ENCODE data around the gene RECQL5. TPM values are rescaled to one million over a fixed set of nuclear protein-coding genes. Genes with fewer than 3 reads are reported as not detected.

RECQL5 gene
- total and polyA plus RNA-seq, 4 donors = 16.4 to 32.5 (median 29.8) TPM

DNA sequence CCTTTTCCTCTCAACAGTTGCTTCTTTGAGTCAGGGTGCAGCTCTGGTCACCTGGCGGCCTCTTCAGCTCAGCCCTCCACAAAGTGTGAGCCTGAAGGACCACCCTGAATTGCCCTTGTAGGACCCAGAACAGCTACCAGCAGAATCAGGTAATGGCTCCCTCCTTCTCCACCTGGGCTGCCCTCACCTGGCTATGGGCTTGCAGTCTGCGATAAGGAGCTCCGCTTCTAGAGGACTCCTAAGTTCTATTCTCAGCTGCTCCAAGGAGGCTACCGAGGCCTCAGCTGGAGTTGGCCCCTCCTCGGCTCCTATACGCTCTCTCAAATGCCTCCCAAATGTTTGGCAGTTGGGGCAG, 20.3 kb downstream of the RECQL5 start:
- H3K27me3 ChIP-seq (ENCODE audit: control insufficient read depth in 3 of 3, insufficient read depth in 3 of 3, low read length in 2 of 3) = no peaks in the 10 kb centered on the region
- DNase-seq (no peak), ATAC-seq (ENCODE audit: insufficient read depth, low FRiP score) (no peak)
- no peaks in the 10 kb centered on the region for H3K9me3 ChIP-seq (ENCODE audit: control insufficient read depth in 4 of 4, insufficient read depth in 3 of 4, low read length in 3 of 4)
- TF ChIP-seq, protein P1, sequence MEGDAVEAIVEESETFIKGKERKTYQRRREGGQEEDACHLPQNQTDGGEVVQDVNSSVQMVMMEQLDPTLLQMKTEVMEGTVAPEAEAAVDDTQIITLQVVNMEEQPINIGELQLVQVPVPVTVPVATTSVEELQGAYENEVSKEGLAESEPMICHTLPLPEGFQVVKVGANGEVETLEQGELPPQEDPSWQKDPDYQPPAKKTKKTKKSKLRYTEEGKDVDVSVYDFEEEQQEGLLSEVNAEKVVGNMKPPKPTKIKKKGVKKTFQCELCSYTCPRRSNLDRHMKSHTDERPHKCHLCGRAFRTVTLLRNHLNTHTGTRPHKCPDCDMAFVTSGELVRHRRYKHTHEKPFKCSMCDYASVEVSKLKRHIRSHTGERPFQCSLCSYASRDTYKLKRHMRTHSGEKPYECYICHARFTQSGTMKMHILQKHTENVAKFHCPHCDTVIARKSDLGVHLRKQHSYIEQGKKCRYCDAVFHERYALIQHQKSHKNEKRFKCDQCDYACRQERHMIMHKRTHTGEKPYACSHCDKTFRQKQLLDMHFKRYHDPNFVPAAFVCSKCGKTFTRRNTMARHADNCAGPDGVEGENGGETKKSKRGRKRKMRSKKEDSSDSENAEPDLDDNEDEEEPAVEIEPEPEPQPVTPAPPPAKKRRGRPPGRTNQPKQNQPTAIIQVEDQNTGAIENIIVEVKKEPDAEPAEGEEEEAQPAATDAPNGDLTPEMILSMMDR (IDR thresholded peaks at IDR 0.05; ENCODE audit: control extremely low read depth, extremely low read depth) = no peak
- H3K4me1 ChIP-seq (ENCODE audit: control insufficient read depth in 5 of 5, insufficient read depth in 5 of 5, low read length in 5 of 5) = peaks cover 0 to 31% (median 12%) of the 10 kb centered on the region in 5 donors
- H3K4me3 ChIP-seq = no peak overlapping the region
- WGBS, 2 donors = 85 to 89% methylated on average over 6 of the region's 6 CpGs
- H3K27ac ChIP-seq (ENCODE audit: low read depth in 1 of 2, low read length in 1 of 2) = peak overlapping the region in 1 of 2 donors; percentile 98
- peak overlapping the region in 1 of 2 donors; percentile 26 for H3K9ac ChIP-seq (ENCODE audit: insufficient read depth in 1 of 2, low read length in 2 of 2)
- peaks cover 2 to 20% (median 6%) of the 10 kb centered on the region in 4 donors for H3K36me3 ChIP-seq (ENCODE audit: control insufficient read depth in 4 of 4, insufficient read depth in 4 of 4, low read length in 4 of 4)

DNA sequence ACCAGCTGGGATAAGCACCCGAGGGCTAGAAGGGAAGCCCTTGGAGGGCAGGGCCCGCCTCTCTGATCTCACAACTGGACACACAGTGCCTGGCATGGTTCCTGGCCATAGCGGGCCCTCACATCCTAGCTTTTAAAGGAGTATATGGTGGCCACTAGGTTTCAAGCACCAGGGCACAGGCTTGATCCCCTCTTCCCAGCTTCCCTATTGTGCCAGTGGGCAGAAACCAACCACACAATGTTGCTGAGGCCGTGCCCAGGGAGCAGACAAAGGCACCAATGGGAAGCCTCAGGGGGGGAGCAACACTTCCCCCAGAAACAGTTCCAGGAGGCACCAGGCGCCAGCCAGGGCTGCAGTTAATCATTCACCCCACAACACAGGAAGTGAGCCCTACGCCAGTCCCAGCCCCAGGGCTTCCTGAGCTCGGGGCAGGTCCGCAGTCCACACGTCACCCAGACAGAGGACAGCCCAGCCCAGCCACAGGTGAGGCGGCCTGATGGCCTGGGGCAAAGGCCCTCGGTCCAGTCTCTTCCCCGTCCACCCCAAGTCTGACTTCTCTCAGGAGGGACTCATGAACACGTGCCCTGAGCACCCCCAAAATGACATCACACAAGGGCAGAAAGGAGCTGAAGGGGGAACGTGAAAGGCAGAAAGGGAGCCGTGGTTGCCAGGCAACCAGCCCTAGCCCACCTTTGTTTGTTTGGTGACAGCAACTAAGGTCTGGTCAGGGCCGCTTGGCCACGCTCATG, 20.9 kb downstream of the RECQL5 start:
- peak overlapping the region; percentile 26 to 43 for H3K9ac ChIP-seq (ENCODE audit: insufficient read depth in 1 of 2, low read length in 2 of 2)
- TF ChIP-seq, protein P1 (IDR thresholded peaks at IDR 0.05; ENCODE audit: control extremely low read depth, extremely low read depth) = no peak
- WGBS, 2 donors = 37 to 41% methylated on average over 17 of the region's 17 CpGs
- no peaks in the 10 kb centered on the region for H3K9me3 ChIP-seq (ENCODE audit: control insufficient read depth in 4 of 4, insufficient read depth in 3 of 4, low read length in 3 of 4)
- peaks cover 0 to 37% (median 12%) of the 10 kb centered on the region in 5 donors for H3K4me1 ChIP-seq (ENCODE audit: control insufficient read depth in 5 of 5, insufficient read depth in 5 of 5, low read length in 5 of 5)
- H3K4me3 ChIP-seq = no peak overlapping the region
- H3K27me3 ChIP-seq (ENCODE audit: control insufficient read depth in 3 of 3, insufficient read depth in 3 of 3, low read length in 2 of 3) = no peaks in the 10 kb centered on the region
- peak; percentile 65 to 86 (median 81) for DNase-seq
- ATAC-seq (ENCODE audit: insufficient read depth, low FRiP score) = peak; percentile 88
- peaks cover 2 to 20% (median 6%) of the 10 kb centered on the region in 4 donors for H3K36me3 ChIP-seq (ENCODE audit: control insufficient read depth in 4 of 4, insufficient read depth in 4 of 4, low read length in 4 of 4)
- peak overlapping the region in 1 of 2 donors; percentile 98 for H3K27ac ChIP-seq (ENCODE audit: low read depth in 1 of 2, low read length in 1 of 2)

DNA sequence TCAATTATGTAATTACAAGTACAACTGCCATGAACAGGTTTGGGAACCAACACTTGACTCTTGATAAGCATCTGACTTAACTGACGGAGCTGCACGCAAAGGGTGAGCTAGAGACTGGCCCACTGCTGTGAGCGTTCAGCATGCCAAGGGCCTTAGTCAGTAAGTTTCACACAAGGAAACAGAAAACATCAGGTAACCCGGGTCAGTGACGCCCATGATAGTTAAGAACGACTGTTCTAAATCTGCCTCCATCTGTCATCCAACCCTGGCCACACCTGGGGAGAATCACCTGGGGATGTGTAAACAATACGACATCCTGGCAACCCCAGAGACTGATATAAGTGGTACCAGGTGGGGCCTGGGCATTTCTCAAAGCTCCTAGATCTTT, 21.5 kb downstream of the RECQL5 start:
- H3K27me3 ChIP-seq (ENCODE audit: control insufficient read depth in 3 of 3, insufficient read depth in 3 of 3, low read length in 2 of 3) = no peaks in the 10 kb centered on the region
- peak overlapping the region in 1 of 2 donors; percentile 98 for H3K27ac ChIP-seq (ENCODE audit: low read depth in 1 of 2, low read length in 1 of 2)
- H3K36me3 ChIP-seq (ENCODE audit: control insufficient read depth in 4 of 4, insufficient read depth in 4 of 4, low read length in 4 of 4) = peaks cover under 1 to 14% (median 2%) of the 10 kb centered on the region in 4 donors
- WGBS, 2 donors = 64 to 70% methylated on average over 7 of the region's 7 CpGs
- peak; percentile 54 to 78 (median 63) for DNase-seq
- H3K4me3 ChIP-seq = no peak overlapping the region
- TF ChIP-seq, protein P1 (IDR thresholded peaks at IDR 0.05; ENCODE audit: control extremely low read depth, extremely low read depth) = no peak
- peaks cover 0 to 42% (median 12%) of the 10 kb centered on the region in 5 donors for H3K4me1 ChIP-seq (ENCODE audit: control insufficient read depth in 5 of 5, insufficient read depth in 5 of 5, low read length in 5 of 5)
- H3K9me3 ChIP-seq (ENCODE audit: control insufficient read depth in 4 of 4, insufficient read depth in 3 of 4, low read length in 3 of 4) = no peaks in the 10 kb centered on the region
- peak; percentile 67 for ATAC-seq (ENCODE audit: insufficient read depth, low FRiP score)
- H3K9ac ChIP-seq (ENCODE audit: insufficient read depth in 1 of 2, low read length in 2 of 2) = peak overlapping the region; percentile 26 to 43

All from lung (tissue), 12 donors.